ENCODE data around the gene LYRM4. TPM values are rescaled to one million over a fixed set of nuclear protein-coding genes. Genes with fewer than 3 reads are reported as not detected.

The LYRM4 gene
- total and polyA plus RNA-seq, 2 experiments from 2014 or later: 51.0 to 62.0 TPM

GRCh38 chr6:5243069-5243468 lies 17.7 kb downstream of the LYRM4 start:
- Histone ChIP-seq H2AFZ (no peak overlapping the region), H3F3A (replicated peaks; ENCODE audit: low read depth) (no peaks in the 10 kb centered on the region), H3K4me1 (ENCODE audit: insufficient read depth) (peaks cover 9% of the 10 kb centered on the region), H3K79me2 (replicated peaks; ENCODE audit: insufficient read depth) (peaks cover 54% of the 10 kb centered on the region), H3K36me3 (ENCODE audit: insufficient read depth) (no peaks in the 10 kb centered on the region), H3K9me2 (ENCODE audit: insufficient read depth) (no peaks in the 10 kb centered on the region), H3K4me2 (no peak overlapping the region), H3K27ac (ENCODE audit: low read depth) (no peak overlapping the region), H3K27me3 (ENCODE audit: insufficient read depth) (no peaks in the 10 kb centered on the region), H3K4me3 (no peak overlapping the region), H4K20me1 (replicated peaks; ENCODE audit: insufficient read depth) (peaks cover 35% of the 10 kb centered on the region)
- TF ChIP-seq NANOG (IDR thresholded peaks at IDR 0.05; ENCODE audit: borderline replicate concordance) (no peak), CTCF (conservative IDR thresholded peaks at IDR 0.05; ENCODE audit: low read depth in 2 of 2) (no peak), ZNF462 (CRISPR knock-in tag; IDR thresholded peaks at IDR 0.05) (no peak), STAT1 (IDR thresholded peaks at IDR 0.05; ENCODE audit: unreplicated experiment) (no peak), REST (IDR thresholded peaks at IDR 0.05; ENCODE audit: unreplicated experiment) (no peak), JUNB (IDR thresholded peaks at IDR 0.05; ENCODE audit: unreplicated experiment) (no peak)
- Mint-ChIP-seq H3K9me3 (no peaks in the 10 kb centered on the region), H3K36me3 (ENCODE audit: low read depth) (peaks cover 3% of the 10 kb centered on the region; the same call in 1 of the 3 replicates), H3K27ac (no peak overlapping the region), H3K4me3 (no peak overlapping the region), H3K27me3 (ENCODE audit: insufficient read depth, low read depth, poor library complexity) (peaks cover 5% of the 10 kb centered on the region), H3K4me1 (peaks cover 32% of the 10 kb centered on the region)
- ATAC-seq: no peak
- DNase-seq (ENCODE audit: low spot score): no peak
